Endothelial cell of umbilical vein (primary cell): ENCODE data around the gene TEX36. TPM values are rescaled to one million over a fixed set of nuclear protein-coding genes. Genes with fewer than 3 reads are reported as not detected.

Source experiments
- BruUV-seq: library from RNA; stranded (reverse); fragments of 400-500 nt; replicated peaks from 2 replicates; lab custom pipeline; 2021; lab: Mats Ljungman, UMichigan
- CTCF ChIA-PET: fragments of 300-600, 350-600 bp; sonication (Branson Sonifier 250); formaldehyde crosslinking; loops from one replicate; lab custom pipeline; 2021; ENCODE audit warnings: antibody characterized with exemption, inconsistent platforms; lab: Charles Lee
- POLR2A ChIA-PET: fragments of 300-600, 350-600 bp; sonication (Branson Sonifier 250); formaldehyde crosslinking; loops from one replicate; lab custom pipeline; 2021; ENCODE audit warnings: antibody characterized with exemption, inconsistent platforms; lab: Charles Lee
- DNase-seq: peaks from one replicate; pipeline ENCODE4 v3.0.0-alpha.2; 2011; ENCODE audit warnings: low read depth, low spot score
- FAIRE-seq: peaks from 2 replicates; lab custom pipeline; 2011; peaks lifted over from hg19 to GRCh38; lab: Jason Lieb, UNC
- H2AFZ ChIP-seq: 2 replicates; pipeline ENCODE4 v1.6.0; 2012; ENCODE audit warnings: low read depth, low read length, control low read depth, inconsistent platforms
- H3K27ac ChIP-seq: 2 replicates; pipeline ENCODE4 v1.5.1; 2011; ENCODE audit warnings: low read depth, mild to moderate bottlenecking, control low read depth, low read length, moderate library complexity; ENCODE audit not compliant: insufficient read depth
- H3K27me3 ChIP-seq, 2 experiments: 2 replicates each; pipeline versions ENCODE4 v1.6.0 to v1.6.1; 2011; ENCODE audit warnings: low read length in 2 of 2, mixed read lengths in 1 of 2; ENCODE audit not compliant: control insufficient read depth in 2 of 2, insufficient read depth in 2 of 2
- H3K36me3 ChIP-seq, 2 experiments: 2 replicates in 1 of 2; 3 replicates in 1 of 2; pipeline ENCODE4 v1.5.1; 2011; ENCODE audit warnings: low read length in 2 of 2, mild to moderate bottlenecking in 1 of 2, moderate library complexity in 1 of 2; ENCODE audit not compliant: control insufficient read depth in 2 of 2, insufficient read depth in 2 of 2; ENCODE audit errors: extremely low read depth in 1 of 2
- H3K4me1 ChIP-seq: 3 replicates; pipeline ENCODE4 v1.5.1; 2011; ENCODE audit warnings: mild to moderate bottlenecking, low read length; ENCODE audit not compliant: control insufficient read depth, insufficient read depth; ENCODE audit errors: extremely low read depth
- H3K4me2 ChIP-seq: 2 replicates; pipeline ENCODE4 v1.6.1; 2011; ENCODE audit warnings: low read length, control low read depth, mixed read lengths; ENCODE audit not compliant: insufficient read depth
- H3K4me3 ChIP-seq, 3 experiments: fragments of 200-600 bp in 1 of 3; sonication (generic), shearing (Covaris generic) in 1 of 3; replicated peaks in 1 of 3; 2 replicates each; pipeline ENCODE4 v1.5.1; 2011 to 2016; ENCODE audit warnings: control low read depth in 3 of 3, low read length in 3 of 3, mild to moderate bottlenecking in 2 of 3, inconsistent platforms in 1 of 3, low read depth in 1 of 3, moderate library complexity in 1 of 3; ENCODE audit not compliant: insufficient read depth in 1 of 3
- H3K79me2 ChIP-seq: 2 replicates; pipeline ENCODE4 v1.6.0; 2012; ENCODE audit warnings: low read length, inconsistent platforms; ENCODE audit not compliant: control insufficient read depth, insufficient read depth
- H3K9ac ChIP-seq: replicated peaks from 2 replicates; pipeline ENCODE3; 2011; ENCODE audit warnings: low read length, control low read depth; ENCODE audit not compliant: insufficient read depth; ENCODE audit errors: extremely low read depth
- H3K9me1 ChIP-seq: replicated peaks from 3 replicates; pipeline ENCODE4 v1.6.0; 2011; ENCODE audit warnings: mild to moderate bottlenecking, low read length; ENCODE audit not compliant: control insufficient read depth, insufficient read depth; ENCODE audit errors: extremely low read depth
- H3K9me3 ChIP-seq: replicated peaks from 2 replicates; pipeline ENCODE4 v1.5.1; 2012; ENCODE audit warnings: low read length, inconsistent platforms; ENCODE audit not compliant: control insufficient read depth, insufficient read depth
- H4K20me1 ChIP-seq: replicated peaks from 2 replicates; pipeline ENCODE3; 2011; ENCODE audit warnings: mild to moderate bottlenecking, low read length; ENCODE audit not compliant: control insufficient read depth, insufficient read depth; ENCODE audit errors: extremely low read depth
- EZH2 ChIP-seq: IDR thresholded peaks from 2 replicates; pipeline ENCODE4 v1.6.1; 2012; ENCODE audit warnings: borderline replicate concordance, low read depth, mild to moderate bottlenecking, moderate library complexity, low read length, inconsistent platforms; ENCODE audit not compliant: severe bottlenecking
- FOS ChIP-seq: IDR thresholded peaks from 2 replicates; pipeline ENCODE4 v1.6.1; 2011; ENCODE audit warnings: mild to moderate bottlenecking, low read length, moderate library complexity, borderline replicate concordance; ENCODE audit not compliant: insufficient read depth
- GATA2 ChIP-seq: IDR thresholded peaks from 2 replicates; pipeline ENCODE4 v1.7.0; 2011; ENCODE audit warnings: low read depth, mild to moderate bottlenecking, moderate library complexity, mixed read lengths, low read length; ENCODE audit not compliant: insufficient read length, insufficient read depth
- JUN ChIP-seq: IDR thresholded peaks from 2 replicates; pipeline ENCODE4 v1.6.1; 2011; ENCODE audit warnings: borderline replicate concordance, low read depth; ENCODE audit not compliant: insufficient read length, insufficient read depth
- MYC ChIP-seq: IDR thresholded peaks from one replicate; pipeline ENCODE4 v1.6.1; 2011; ENCODE audit warnings: mild to moderate bottlenecking, low read depth, low read length
- POLR2A ChIP-seq: IDR thresholded peaks from 2 replicates; pipeline ENCODE4 v1.6.1; 2012; ENCODE audit warnings: low read depth, mild to moderate bottlenecking, control low read depth, low read length
- POLR2AphosphoS5 ChIP-seq: IDR thresholded peaks from 2 replicates; pipeline ENCODE4 v1.6.1; 2012; ENCODE audit warnings: low read depth, mild to moderate bottlenecking, control low read depth, low read length, moderate library complexity; ENCODE audit not compliant: insufficient read depth
- dilution Hi-C: fragments of 300-500 bp; cut with MboI; formaldehyde crosslinking; loops from one replicate; pipeline ENCODE4 v1.15.0; 2019; ENCODE audit warnings: low sequenced_read_pairs; ENCODE audit not compliant: extremely low pct_ligation_motif_present
- intact Hi-C: fragments of 100-400 bp; cut with micrococcal nuclease; formaldehyde crosslinking; loops from one replicate; pipeline ENCODE4 v1.10.0; 2022
- polyA plus RNA-seq, 4 experiments: library from polyadenylated mRNA; depleted of rRNA in 3 of 4; stranded (reverse) in 3 of 4; unstranded in 1 of 4; fragments of >200 nt; gene quantifications; 2 replicates each; pipeline versions ENCODE4 v1.2.1 to v1.2.3, GENCODE V29; 2011 to 2012; ENCODE audit warnings: missing spikeins in 1 of 4
- total RNA-seq: library from RNA; stranded (reverse); gene quantifications from 2 replicates; pipeline ENCODE4 v1.2.3, GENCODE V29; 2021
- TF ChIP-seq, protein P1 (sequence below): IDR thresholded peaks from 2 replicates; pipeline ENCODE4 v1.6.1; 2011; ENCODE audit not compliant: insufficient read depth, insufficient read length
- TF ChIP-seq, protein P2 (sequence below), 2 donors: IDR thresholded peaks; 1 replicate in 1 of 2; 2 replicates in 1 of 2; pipeline ENCODE4 v1.5.1; 2011; ENCODE audit warnings: low read length in 2 of 2, mild to moderate bottlenecking in 2 of 2, moderate library complexity in 2 of 2, control low read depth in 1 of 2, inconsistent platforms in 1 of 2, low read depth in 1 of 2; ENCODE audit not compliant: insufficient read depth in 1 of 2; ENCODE audit errors: extremely low read depth in 1 of 2

The TEX36 gene
- total and polyA plus RNA-seq, 2 donors (not counting 3 experiments of a cell fraction or from before 2014, with no cell fraction given), result not detected

DNA sequence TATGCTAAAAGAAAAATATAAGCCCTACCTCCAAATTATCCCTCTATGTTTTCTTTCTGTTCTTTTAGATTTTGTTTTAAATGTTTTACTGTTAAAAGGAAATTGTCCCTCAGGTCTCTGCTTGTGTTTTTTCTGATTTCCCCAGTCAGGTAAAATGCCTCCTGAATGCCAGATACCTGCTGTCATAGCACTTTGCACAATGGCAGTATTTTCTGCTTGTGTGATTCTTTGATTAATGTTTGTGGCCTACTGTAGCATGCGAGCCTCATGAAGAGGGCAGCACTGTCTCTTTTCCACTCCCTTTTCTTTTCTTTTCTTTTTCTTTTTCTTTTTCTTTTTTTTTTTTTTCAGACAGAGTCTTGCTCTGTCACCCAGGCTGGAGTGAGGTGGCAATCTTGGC is 71.2 kb downstream of the TEX36 start:
- no TSS peak for BruUV-seq
- H3K4me3 ChIP-seq, result no peak overlapping the region
- H3K4me2 ChIP-seq, result no peak overlapping the region
- no peaks in the 10 kb centered on the region for H3K27me3 ChIP-seq
- DNase-seq (no peak), FAIRE-seq (no peak)
- H3K9me1 ChIP-seq, result no peaks in the 10 kb centered on the region
- POLR2A ChIA-PET, result no interaction called here
- H3K9me3 ChIP-seq, result no peaks in the 10 kb centered on the region
- no peaks in the 10 kb centered on the region for H3K79me2 ChIP-seq
- peaks cover 17% of the 10 kb centered on the region for H3K4me1 ChIP-seq
- H3K36me3 ChIP-seq, result no peaks in the 10 kb centered on the region
- dilution Hi-C loops (no loop called here), intact Hi-C loops (no loop called here)
- no peak overlapping the region for H3K27ac ChIP-seq
- TF ChIP-seq, protein P1, sequence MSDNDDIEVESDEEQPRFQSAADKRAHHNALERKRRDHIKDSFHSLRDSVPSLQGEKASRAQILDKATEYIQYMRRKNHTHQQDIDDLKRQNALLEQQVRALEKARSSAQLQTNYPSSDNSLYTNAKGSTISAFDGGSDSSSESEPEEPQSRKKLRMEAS, result no peak
- TF ChIP-seq FOS (no peak), MYC (no peak), POLR2AphosphoS5 (no peak), JUN (no peak), POLR2A (no peak), GATA2 (no peak), EZH2 (no peak)
- TF ChIP-seq, protein P2, sequence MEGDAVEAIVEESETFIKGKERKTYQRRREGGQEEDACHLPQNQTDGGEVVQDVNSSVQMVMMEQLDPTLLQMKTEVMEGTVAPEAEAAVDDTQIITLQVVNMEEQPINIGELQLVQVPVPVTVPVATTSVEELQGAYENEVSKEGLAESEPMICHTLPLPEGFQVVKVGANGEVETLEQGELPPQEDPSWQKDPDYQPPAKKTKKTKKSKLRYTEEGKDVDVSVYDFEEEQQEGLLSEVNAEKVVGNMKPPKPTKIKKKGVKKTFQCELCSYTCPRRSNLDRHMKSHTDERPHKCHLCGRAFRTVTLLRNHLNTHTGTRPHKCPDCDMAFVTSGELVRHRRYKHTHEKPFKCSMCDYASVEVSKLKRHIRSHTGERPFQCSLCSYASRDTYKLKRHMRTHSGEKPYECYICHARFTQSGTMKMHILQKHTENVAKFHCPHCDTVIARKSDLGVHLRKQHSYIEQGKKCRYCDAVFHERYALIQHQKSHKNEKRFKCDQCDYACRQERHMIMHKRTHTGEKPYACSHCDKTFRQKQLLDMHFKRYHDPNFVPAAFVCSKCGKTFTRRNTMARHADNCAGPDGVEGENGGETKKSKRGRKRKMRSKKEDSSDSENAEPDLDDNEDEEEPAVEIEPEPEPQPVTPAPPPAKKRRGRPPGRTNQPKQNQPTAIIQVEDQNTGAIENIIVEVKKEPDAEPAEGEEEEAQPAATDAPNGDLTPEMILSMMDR (IDR thresholded peaks at IDR 0.05; ENCODE audit: extremely low read depth in 1 of 2, insufficient read depth in 1 of 2, low read depth in 1 of 2, low read length in 2 of 2), result no peak
- CTCF ChIA-PET, result interaction anchor here (0.7 kb wide), 1 partner anchor 17 kb away, joined by 3 read pairs; no protein-coding TSS in a partner anchor
- H4K20me1 ChIP-seq, result no peaks in the 10 kb centered on the region
- no peak overlapping the region for H3K9ac ChIP-seq
- no peak overlapping the region for H2AFZ ChIP-seq
